Upper lobe of left lung (tissue), 4 donors: ENCODE results near the gene RUBCN.

Experiments used
- EP300 ChIP-seq, 4 donors: sonication (generic); formaldehyde crosslinking; IDR thresholded peaks; one replicate each; pipeline ENCODE4 v1.5.1; 2017; ENCODE audit warnings: antibody characterized with exemption in 4 of 4, control low read depth in 2 of 4
- POLR2A ChIP-seq, 4 donors: fragments of 450-650 bp; IDR thresholded peaks; one replicate each; pipeline ENCODE4 v1.5.1; 2016 to 2017; ENCODE audit warnings: antibody characterized with exemption in 4 of 4, mild to moderate bottlenecking in 2 of 4
- TF ChIP-seq, protein P1 (sequence below), 6 experiments: fragments of 450-650 bp in 4 of 6; fragments of 200-600 bp in 2 of 6; sonication (generic) in 2 of 6; IDR thresholded peaks; one replicate each; pipeline ENCODE4 v1.5.1; 2016 to 2019; ENCODE audit warnings: antibody characterized with exemption in 6 of 6

- TF ChIP-seq, protein P1, sequence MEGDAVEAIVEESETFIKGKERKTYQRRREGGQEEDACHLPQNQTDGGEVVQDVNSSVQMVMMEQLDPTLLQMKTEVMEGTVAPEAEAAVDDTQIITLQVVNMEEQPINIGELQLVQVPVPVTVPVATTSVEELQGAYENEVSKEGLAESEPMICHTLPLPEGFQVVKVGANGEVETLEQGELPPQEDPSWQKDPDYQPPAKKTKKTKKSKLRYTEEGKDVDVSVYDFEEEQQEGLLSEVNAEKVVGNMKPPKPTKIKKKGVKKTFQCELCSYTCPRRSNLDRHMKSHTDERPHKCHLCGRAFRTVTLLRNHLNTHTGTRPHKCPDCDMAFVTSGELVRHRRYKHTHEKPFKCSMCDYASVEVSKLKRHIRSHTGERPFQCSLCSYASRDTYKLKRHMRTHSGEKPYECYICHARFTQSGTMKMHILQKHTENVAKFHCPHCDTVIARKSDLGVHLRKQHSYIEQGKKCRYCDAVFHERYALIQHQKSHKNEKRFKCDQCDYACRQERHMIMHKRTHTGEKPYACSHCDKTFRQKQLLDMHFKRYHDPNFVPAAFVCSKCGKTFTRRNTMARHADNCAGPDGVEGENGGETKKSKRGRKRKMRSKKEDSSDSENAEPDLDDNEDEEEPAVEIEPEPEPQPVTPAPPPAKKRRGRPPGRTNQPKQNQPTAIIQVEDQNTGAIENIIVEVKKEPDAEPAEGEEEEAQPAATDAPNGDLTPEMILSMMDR (IDR thresholded peaks at IDR 0.05) = no peak
- TF ChIP-seq POLR2A (IDR thresholded peaks at IDR 0.05) = no peak
- no peak for TF ChIP-seq EP300 (IDR thresholded peaks at IDR 0.05)
Measured at GRCh38 chr3:197680955-197681521, 55.7 kb downstream of the RUBCN start.
